Caco-2 (cell line): Measurements from ENCODE around the gene NEU1. TPM values are rescaled to one million over a fixed set of nuclear protein-coding genes. Genes with fewer than 3 reads are reported as not detected.
"Not testable (repeated sequence)": the region's sequence is repeated elsewhere in the genome, so short reads cannot be mapped to it uniquely, and the experiment has no call there.

Source experiments
- BruUV-seq: library from RNA; stranded (reverse); fragments of 400-500 nt; replicated peaks from 2 replicates; lab custom pipeline; 2021; lab: Mats Ljungman, UMichigan
- CTCF ChIA-PET: fragments of 300-600 bp; sonication (Branson Sonifier 250); formaldehyde crosslinking; loops from one replicate; lab custom pipeline; 2022; ENCODE audit warnings: antibody characterized with exemption; lab: Charles Lee
- POLR2A ChIA-PET: fragments of 300-600 bp; sonication (Branson Sonifier 250); formaldehyde crosslinking; loops from one replicate; lab custom pipeline; 2022; ENCODE audit warnings: antibody characterized with exemption; lab: Charles Lee
- DNase-seq, 2 experiments: peaks; one replicate each; pipeline versions ENCODE4 v3.0.0 to v3.0.0-alpha.2; 2020 to 2022
- H3K27me3 ChIP-seq: replicated peaks from 2 replicates; pipeline ENCODE4 v1.6.0; 2011; ENCODE audit warnings: low read length; ENCODE audit not compliant: control insufficient read depth, insufficient read depth
- H3K36me3 ChIP-seq: 2 replicates; pipeline ENCODE4 v1.5.1; 2011; ENCODE audit warnings: low read length; ENCODE audit not compliant: control insufficient read depth, insufficient read depth
- H3K4me1 ChIP-seq: fragments of 250-450 bp; sonication (Bioruptor Pico); 2 replicates; pipeline ENCODE4 v1.5.1; 2020; ENCODE audit warnings: mild to moderate bottlenecking
- H3K4me3 ChIP-seq: 2 replicates; pipeline ENCODE4 v1.5.1; 2011; ENCODE audit warnings: low read depth, mild to moderate bottlenecking, control low read depth, low read length
- H3K9me3 ChIP-seq: fragments of 250-450 bp; sonication (Bioruptor Pico); 2 replicates; pipeline ENCODE4 v1.5.1; 2020; ENCODE audit warnings: mild to moderate bottlenecking, moderate library complexity
- H3K27ac Mint-ChIP-seq: one replicate; pipeline ENCODE4 v1.8.0; 2022; ENCODE audit warnings: mixed read lengths; ENCODE audit not compliant: unreplicated experiment
- H3K27me3 Mint-ChIP-seq: one replicate; pipeline ENCODE4 v1.8.0; 2022; ENCODE audit warnings: mixed read lengths; ENCODE audit not compliant: insufficient read depth, unreplicated experiment
- H3K36me3 Mint-ChIP-seq: one replicate; pipeline ENCODE4 v1.8.0; 2022; ENCODE audit warnings: mild to moderate bottlenecking, mixed read lengths; ENCODE audit not compliant: insufficient read depth, unreplicated experiment
- H3K4me1 Mint-ChIP-seq: one replicate; pipeline ENCODE4 v1.8.0; 2022; ENCODE audit warnings: low read depth, mixed read lengths; ENCODE audit not compliant: unreplicated experiment
- H3K4me3 Mint-ChIP-seq: one replicate; pipeline ENCODE4 v1.8.0; 2022; ENCODE audit warnings: mild to moderate bottlenecking, moderate library complexity, mixed read lengths; ENCODE audit not compliant: unreplicated experiment
- H3K9me3 Mint-ChIP-seq: one replicate; pipeline ENCODE4 v1.8.0; 2022; ENCODE audit warnings: mixed read lengths; ENCODE audit not compliant: unreplicated experiment
- intact Hi-C: fragments of 100-400 bp; cut with micrococcal nuclease; formaldehyde crosslinking; loops from one replicate; pipeline ENCODE4 v1.10.0; 2022; ENCODE audit not compliant: unreplicated experiment
- total RNA-seq: library from RNA; stranded (reverse); gene quantifications from 2 replicates; pipeline ENCODE4 v1.2.3, GENCODE V29; 2022
- TF ChIP-seq, protein P1 (sequence below), 2 experiments: fragments of 200-600 bp in 1 of 2; IDR thresholded peaks; 1 replicate in 1 of 2; 2 replicates in 1 of 2; pipeline versions ENCODE4 v1.5.1 to v1.8.0; 2011 to 2022; ENCODE audit warnings: antibody characterized with exemption in 1 of 2, control low read depth in 1 of 2, inconsistent platforms in 1 of 2, low read depth in 1 of 2, low read length in 1 of 2, mild to moderate bottlenecking in 1 of 2, moderate library complexity in 1 of 2; ENCODE audit not compliant: insufficient read depth in 1 of 2, severe bottlenecking in 1 of 2, unreplicated experiment in 1 of 2

Gene NEU1
- total RNA-seq, 1 experiment from 2014 or later = 176 TPM

GRCh38 chr6:31811645-31812044 lies 51.0 kb downstream of the NEU1 start:
- peaks cover 10% of the 10 kb centered on the region for H3K4me1 ChIP-seq
- no peaks in the 10 kb centered on the region for H3K36me3 ChIP-seq
- intact Hi-C loops = no loop called here
- Mint-ChIP-seq H3K4me1 (peaks cover 9% of the 10 kb centered on the region), H3K27me3 (no peaks in the 10 kb centered on the region), H3K9me3 (no peaks in the 10 kb centered on the region), H3K4me3 (no peak overlapping the region), H3K27ac (no peak overlapping the region), H3K36me3 (peaks cover 19% of the 10 kb centered on the region)
- DNase-seq = no peak
- BruUV-seq = no TSS peak
- ChIA-PET CTCF (no interaction called here), POLR2A (no interaction called here)
- no peak overlapping the region for H3K4me3 ChIP-seq
- TF ChIP-seq, protein P1, sequence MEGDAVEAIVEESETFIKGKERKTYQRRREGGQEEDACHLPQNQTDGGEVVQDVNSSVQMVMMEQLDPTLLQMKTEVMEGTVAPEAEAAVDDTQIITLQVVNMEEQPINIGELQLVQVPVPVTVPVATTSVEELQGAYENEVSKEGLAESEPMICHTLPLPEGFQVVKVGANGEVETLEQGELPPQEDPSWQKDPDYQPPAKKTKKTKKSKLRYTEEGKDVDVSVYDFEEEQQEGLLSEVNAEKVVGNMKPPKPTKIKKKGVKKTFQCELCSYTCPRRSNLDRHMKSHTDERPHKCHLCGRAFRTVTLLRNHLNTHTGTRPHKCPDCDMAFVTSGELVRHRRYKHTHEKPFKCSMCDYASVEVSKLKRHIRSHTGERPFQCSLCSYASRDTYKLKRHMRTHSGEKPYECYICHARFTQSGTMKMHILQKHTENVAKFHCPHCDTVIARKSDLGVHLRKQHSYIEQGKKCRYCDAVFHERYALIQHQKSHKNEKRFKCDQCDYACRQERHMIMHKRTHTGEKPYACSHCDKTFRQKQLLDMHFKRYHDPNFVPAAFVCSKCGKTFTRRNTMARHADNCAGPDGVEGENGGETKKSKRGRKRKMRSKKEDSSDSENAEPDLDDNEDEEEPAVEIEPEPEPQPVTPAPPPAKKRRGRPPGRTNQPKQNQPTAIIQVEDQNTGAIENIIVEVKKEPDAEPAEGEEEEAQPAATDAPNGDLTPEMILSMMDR (IDR thresholded peaks at IDR 0.05; ENCODE audit: insufficient read depth in 1 of 2, low read depth in 1 of 2, low read length in 1 of 2, severe bottlenecking in 1 of 2, unreplicated experiment in 1 of 2) = no peak
- H3K9me3 ChIP-seq = no peaks in the 10 kb centered on the region
- H3K27me3 ChIP-seq = no peaks in the 10 kb centered on the region

- H3K9me3 Mint-ChIP-seq, H3K4me3 Mint-ChIP-seq, H3K27ac Mint-ChIP-seq, H3K4me3 ChIP-seq, H3K36me3 ChIP-seq, BruUV-seq, H3K27me3 Mint-ChIP-seq, DNase-seq, intact Hi-C loops, H3K27me3 ChIP-seq, H3K9me3 ChIP-seq: not testable (repeated sequence)
- ChIA-PET POLR2A (interaction anchor here (0.7 kb wide), 1 partner anchor 1092 kb away, joined by 3 read pairs; the partner anchor contains the start of gene MDC1), CTCF (interaction anchor here (0.7 kb wide), 1 partner anchor 16 kb away, joined by 4 read pairs; no protein-coding TSS in a partner anchor)
- Mint-ChIP-seq H3K36me3 (peaks cover 14% of the 10 kb centered on the region), H3K4me1 (peaks cover 14% of the 10 kb centered on the region)
- H3K4me1 ChIP-seq = peaks cover 14% of the 10 kb centered on the region
Measured at GRCh38 chr6:31808599-31808998, 54.0 kb downstream of the NEU1 start.

Other genes with a start within 250 kb of the NEU1 start
- 2.2 and 2.7 TPM in 2 replicates for gene AIF1, start 247.6 kb downstream of the NEU1 start, total RNA-seq
- gene PRRC2A, start 242.1 kb downstream of the NEU1 start, total RNA-seq = 213 and 222 TPM in 2 replicates
- gene BAG6, start 210.2 kb downstream of the NEU1 start, total RNA-seq = 354 and 376 TPM in 2 replicates
- 14.8 and 15.8 TPM in 2 replicates for gene APOM, start 206.9 kb downstream of the NEU1 start, total RNA-seq
- gene C6orf47, start 202.0 kb downstream of the NEU1 start, total RNA-seq = 19.4 and 19.7 TPM in 2 replicates
- gene GPANK1, start 197.8 kb downstream of the NEU1 start, total RNA-seq = 20.3 TPM in 2 replicates
- 219 and 221 TPM in 2 replicates for gene CSNK2B, start 196.7 kb downstream of the NEU1 start, total RNA-seq
- 13.9 and 17.5 TPM in 2 replicates for gene LY6G5B, start 192.8 kb downstream of the NEU1 start, total RNA-seq
- gene LY6G5C, start 181.8 kb downstream of the NEU1 start, total RNA-seq = 2.0 and 2.9 TPM in 2 replicates
- 62.7 and 63.2 TPM in 2 replicates for gene ABHD16A, start 159.5 kb downstream of the NEU1 start, total RNA-seq
- not detected in 2 replicates for gene LY6G6F, start 156.0 kb downstream of the NEU1 start, total RNA-seq
- gene LY6G6D, start 147.5 kb downstream of the NEU1 start, total RNA-seq = not detected in 2 replicates
- 0.88 and 1.3 TPM in 2 replicates for gene LY6G6C, start 141.1 kb downstream of the NEU1 start, total RNA-seq
- not detected in 2 replicates for gene MPIG6B, start 139.4 kb downstream of the NEU1 start, total RNA-seq
- gene DDAH2, start 133.5 kb downstream of the NEU1 start, total RNA-seq = 82.4 and 91.6 TPM in 2 replicates
- 374 and 420 TPM in 2 replicates for gene CLIC1, start 126.3 kb downstream of the NEU1 start, total RNA-seq
- gene MSH5, start 122.8 kb downstream of the NEU1 start, total RNA-seq = 49.6 and 51.0 TPM in 2 replicates
- gene SAPCD1, start 100.2 kb downstream of the NEU1 start, total RNA-seq = 6.4 and 13.0 TPM in 2 replicates
- 0.61 and 1.5 TPM in 2 replicates for gene VWA7, start 85.5 kb downstream of the NEU1 start, total RNA-seq
- 132 and 135 TPM in 2 replicates for gene VARS1, start 67.1 kb downstream of the NEU1 start, total RNA-seq
- 56.3 and 61.2 TPM in 2 replicates for gene LSM2, start 55.9 kb downstream of the NEU1 start, total RNA-seq
- gene HSPA1L, start 47.5 kb downstream of the NEU1 start, total RNA-seq = 0.86 and 1.6 TPM in 2 replicates
- gene HSPA1A, start 47.3 kb downstream of the NEU1 start, total RNA-seq = 77.3 and 96.9 TPM in 2 replicates
- 99.0 and 112 TPM in 2 replicates for gene HSPA1B, start 35.1 kb downstream of the NEU1 start, total RNA-seq
- 0.57 TPM in 1 of 2 replicates, not detected in the other for gene SLC44A4, start 16.2 kb upstream of the NEU1 start, total RNA-seq
- gene EHMT2, start 34.9 kb upstream of the NEU1 start, total RNA-seq = 64.3 and 65.7 TPM in 2 replicates
- 9.6 and 11.7 TPM in 2 replicates for gene ZBTB12, start 39.3 kb upstream of the NEU1 start, total RNA-seq
- gene C2, start 64.9 kb upstream of the NEU1 start, total RNA-seq = 4.8 and 4.9 TPM in 2 replicates
- 31.0 and 32.1 TPM in 2 replicates for gene CFB, start 83.3 kb upstream of the NEU1 start, total RNA-seq
- 75.3 and 82.0 TPM in 2 replicates for gene NELFE, start 96.2 kb upstream of the NEU1 start, total RNA-seq
- 70.0 and 77.9 TPM in 2 replicates for gene SKIC2, start 96.4 kb upstream of the NEU1 start, total RNA-seq
- 22.4 and 23.7 TPM in 2 replicates for gene DXO, start 109.3 kb upstream of the NEU1 start, total RNA-seq
- 1.0 and 1.5 TPM in 2 replicates for gene C4A, start 119.2 kb upstream of the NEU1 start, total RNA-seq
- 1.1 and 1.4 TPM in 2 replicates for gene C4B, start 152.0 kb upstream of the NEU1 start, total RNA-seq
- gene CYP21A2, start 175.6 kb upstream of the NEU1 start, total RNA-seq = not detected in 2 replicates
- 2.7 and 3.9 TPM in 2 replicates for gene TNXB, start 246.5 kb upstream of the NEU1 start, total RNA-seq